Panc1 (cell line): ENCODE data around the gene COL4A1. TPM values are rescaled to one million over a fixed set of nuclear protein-coding genes. Genes with fewer than 3 reads are reported as not detected.

ENCODE experiments used
- ATAC-seq: fragments of 200-7000 bp; cut with Tn5 transposase; 2 replicates; pipeline ENCODE4 v1.9.1; 2020; ENCODE audit warnings: mild to moderate bottlenecking, moderate library complexity
- BruUV-seq: library from RNA; stranded (reverse); fragments of 400-500 nt; replicated peaks from 2 replicates; lab custom pipeline; 2021; lab: Mats Ljungman, UMichigan
- CTCF ChIA-PET: fragments of 300-600 bp; sonication (Branson Sonifier 250); formaldehyde crosslinking; loops from one replicate; lab custom pipeline; 2022; ENCODE audit warnings: antibody characterized with exemption; lab: Charles Lee
- POLR2A ChIA-PET: fragments of 300-600 bp; sonication (Branson Sonifier 250); formaldehyde crosslinking; loops from one replicate; lab custom pipeline; 2022; ENCODE audit warnings: antibody characterized with exemption; lab: Charles Lee
- DNase-seq: peaks from one replicate; pipeline ENCODE4 v3.0.0-alpha.2; 2010; ENCODE audit warnings: low read depth, low spot score
- H3K27ac ChIP-seq: 2 replicates; pipeline ENCODE4 v1.5.1; 2011; ENCODE audit warnings: mild to moderate bottlenecking, low read length, inconsistent platforms
- H3K27me3 ChIP-seq: fragments of 200-500 bp; sonication (Bioruptor generic); 2 replicates; pipeline ENCODE4 v1.6.0; 2014; ENCODE audit warnings: low read length, inconsistent platforms; ENCODE audit not compliant: control insufficient read depth, insufficient read depth
- H3K36me3 ChIP-seq: fragments of 200-500 bp; sonication (Bioruptor generic); 2 replicates; pipeline ENCODE4 v1.5.1; 2014; ENCODE audit warnings: inconsistent platforms, mild to moderate bottlenecking, low read length, moderate library complexity; ENCODE audit not compliant: control insufficient read depth, insufficient read depth
- H3K4me1 ChIP-seq: 2 replicates; pipeline ENCODE4 v1.5.1; 2011; ENCODE audit warnings: inconsistent platforms, mild to moderate bottlenecking, low read length, moderate library complexity; ENCODE audit not compliant: control insufficient read depth, insufficient read depth
- H3K4me3 ChIP-seq, 2 experiments: 2 replicates each; pipeline ENCODE4 v1.5.1; 2011 to 2012; ENCODE audit warnings: low read depth in 2 of 2, low read length in 2 of 2, mild to moderate bottlenecking in 2 of 2, inconsistent platforms in 1 of 2, moderate library complexity in 1 of 2
- H3K9me3 ChIP-seq: fragments of 200-500 bp; sonication (Bioruptor generic); 2 replicates; pipeline ENCODE4 v1.5.1; 2014; ENCODE audit warnings: low read depth, mild to moderate bottlenecking, inconsistent platforms, low read length, moderate library complexity; ENCODE audit not compliant: control insufficient read depth, insufficient read depth
- POLR2AphosphoS5 ChIP-seq: IDR thresholded peaks from 2 replicates; pipeline ENCODE4 v1.6.1; 2012; ENCODE audit warnings: mild to moderate bottlenecking, low read depth, low read length, moderate library complexity
- SIN3A ChIP-seq: IDR thresholded peaks from 2 replicates; pipeline ENCODE4 v1.6.1; 2012; ENCODE audit warnings: low read depth, mild to moderate bottlenecking, low read length, moderate library complexity, borderline replicate concordance; ENCODE audit not compliant: insufficient read depth
- TCF7L2 ChIP-seq: IDR thresholded peaks from 2 replicates; pipeline ENCODE4 v1.6.1; 2011; ENCODE audit warnings: mild to moderate bottlenecking, low read depth, low read length, inconsistent platforms
- in situ Hi-C: cut with HindIII; loops from 2 replicates; pipeline ENCODE4 v1.10.0; 2016; ENCODE audit warnings: low sequenced_read_pairs, low pct_unique_long_range_greater_than_20kb
- intact Hi-C: fragments of 100-400 bp; cut with micrococcal nuclease; formaldehyde crosslinking; loops from one replicate; pipeline ENCODE4 v1.10.0; 2022; ENCODE audit not compliant: unreplicated experiment
- total RNA-seq: library from RNA; stranded (reverse); gene quantifications from one replicate; pipeline ENCODE4 v1.2.1, GENCODE V29; 2021; ENCODE audit not compliant: unreplicated experiment
- TF ChIP-seq, protein P1 (sequence below), 2 experiments: IDR thresholded peaks; 2 replicates each; pipeline ENCODE4 v1.6.1; 2011 to 2012; ENCODE audit warnings: low read depth in 2 of 2, control low read depth in 1 of 2, low read length in 1 of 2, mild to moderate bottlenecking in 1 of 2, moderate library complexity in 1 of 2; ENCODE audit not compliant: insufficient read depth in 1 of 2
- TF ChIP-seq, protein P2 (sequence below): fragments of 450-650 bp; IDR thresholded peaks from 2 replicates; pipeline ENCODE4 v1.5.1; 2017; ENCODE audit warnings: mild to moderate bottlenecking

The COL4A1 gene
- total RNA-seq, 1 experiment from 2014 or later, result 1.1 TPM

DNA sequence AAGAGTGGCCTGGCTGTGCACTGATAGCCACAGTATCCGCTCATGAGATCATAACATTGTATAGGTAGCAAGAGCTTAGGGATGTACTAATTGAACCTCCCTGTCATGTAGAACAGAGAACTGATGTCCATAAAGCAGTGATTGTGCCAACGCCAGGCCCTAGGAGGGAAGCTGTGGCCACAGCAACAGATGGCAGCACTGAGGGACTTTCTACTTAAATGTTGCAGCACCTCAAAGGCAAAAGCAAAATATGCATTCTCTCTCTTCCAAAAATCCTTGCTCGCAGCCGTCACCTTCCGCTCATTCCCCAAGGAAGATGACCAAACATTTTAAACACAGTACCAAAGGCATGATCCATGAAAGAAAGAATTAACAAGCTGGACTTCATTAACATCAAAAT is 32.3 kb downstream of the COL4A1 start:
- intact Hi-C loops (no loop called here), in situ Hi-C loops (no loop called here)
- Histone ChIP-seq H3K27me3 (no peaks in the 10 kb centered on the region), H3K36me3 (no peaks in the 10 kb centered on the region), H3K27ac (no peak overlapping the region), H3K4me3 (no peak overlapping the region), H3K9me3 (no peaks in the 10 kb centered on the region), H3K4me1 (no peaks in the 10 kb centered on the region)
- no TSS peak for BruUV-seq
- TF ChIP-seq TCF7L2 (no peak), POLR2AphosphoS5 (no peak), SIN3A (no peak)
- TF ChIP-seq, protein P1, sequence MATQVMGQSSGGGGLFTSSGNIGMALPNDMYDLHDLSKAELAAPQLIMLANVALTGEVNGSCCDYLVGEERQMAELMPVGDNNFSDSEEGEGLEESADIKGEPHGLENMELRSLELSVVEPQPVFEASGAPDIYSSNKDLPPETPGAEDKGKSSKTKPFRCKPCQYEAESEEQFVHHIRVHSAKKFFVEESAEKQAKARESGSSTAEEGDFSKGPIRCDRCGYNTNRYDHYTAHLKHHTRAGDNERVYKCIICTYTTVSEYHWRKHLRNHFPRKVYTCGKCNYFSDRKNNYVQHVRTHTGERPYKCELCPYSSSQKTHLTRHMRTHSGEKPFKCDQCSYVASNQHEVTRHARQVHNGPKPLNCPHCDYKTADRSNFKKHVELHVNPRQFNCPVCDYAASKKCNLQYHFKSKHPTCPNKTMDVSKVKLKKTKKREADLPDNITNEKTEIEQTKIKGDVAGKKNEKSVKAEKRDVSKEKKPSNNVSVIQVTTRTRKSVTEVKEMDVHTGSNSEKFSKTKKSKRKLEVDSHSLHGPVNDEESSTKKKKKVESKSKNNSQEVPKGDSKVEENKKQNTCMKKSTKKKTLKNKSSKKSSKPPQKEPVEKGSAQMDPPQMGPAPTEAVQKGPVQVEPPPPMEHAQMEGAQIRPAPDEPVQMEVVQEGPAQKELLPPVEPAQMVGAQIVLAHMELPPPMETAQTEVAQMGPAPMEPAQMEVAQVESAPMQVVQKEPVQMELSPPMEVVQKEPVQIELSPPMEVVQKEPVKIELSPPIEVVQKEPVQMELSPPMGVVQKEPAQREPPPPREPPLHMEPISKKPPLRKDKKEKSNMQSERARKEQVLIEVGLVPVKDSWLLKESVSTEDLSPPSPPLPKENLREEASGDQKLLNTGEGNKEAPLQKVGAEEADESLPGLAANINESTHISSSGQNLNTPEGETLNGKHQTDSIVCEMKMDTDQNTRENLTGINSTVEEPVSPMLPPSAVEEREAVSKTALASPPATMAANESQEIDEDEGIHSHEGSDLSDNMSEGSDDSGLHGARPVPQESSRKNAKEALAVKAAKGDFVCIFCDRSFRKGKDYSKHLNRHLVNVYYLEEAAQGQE (IDR thresholded peaks at IDR 0.05; ENCODE audit: insufficient read depth in 1 of 2, low read depth in 2 of 2, low read length in 1 of 2), result no peak
- TF ChIP-seq, protein P2, sequence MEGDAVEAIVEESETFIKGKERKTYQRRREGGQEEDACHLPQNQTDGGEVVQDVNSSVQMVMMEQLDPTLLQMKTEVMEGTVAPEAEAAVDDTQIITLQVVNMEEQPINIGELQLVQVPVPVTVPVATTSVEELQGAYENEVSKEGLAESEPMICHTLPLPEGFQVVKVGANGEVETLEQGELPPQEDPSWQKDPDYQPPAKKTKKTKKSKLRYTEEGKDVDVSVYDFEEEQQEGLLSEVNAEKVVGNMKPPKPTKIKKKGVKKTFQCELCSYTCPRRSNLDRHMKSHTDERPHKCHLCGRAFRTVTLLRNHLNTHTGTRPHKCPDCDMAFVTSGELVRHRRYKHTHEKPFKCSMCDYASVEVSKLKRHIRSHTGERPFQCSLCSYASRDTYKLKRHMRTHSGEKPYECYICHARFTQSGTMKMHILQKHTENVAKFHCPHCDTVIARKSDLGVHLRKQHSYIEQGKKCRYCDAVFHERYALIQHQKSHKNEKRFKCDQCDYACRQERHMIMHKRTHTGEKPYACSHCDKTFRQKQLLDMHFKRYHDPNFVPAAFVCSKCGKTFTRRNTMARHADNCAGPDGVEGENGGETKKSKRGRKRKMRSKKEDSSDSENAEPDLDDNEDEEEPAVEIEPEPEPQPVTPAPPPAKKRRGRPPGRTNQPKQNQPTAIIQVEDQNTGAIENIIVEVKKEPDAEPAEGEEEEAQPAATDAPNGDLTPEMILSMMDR, result no peak
- ATAC-seq (no peak), DNase-seq (no peak)
- CTCF ChIA-PET, result no interaction called here
- POLR2A ChIA-PET, result no interaction called here

DNA sequence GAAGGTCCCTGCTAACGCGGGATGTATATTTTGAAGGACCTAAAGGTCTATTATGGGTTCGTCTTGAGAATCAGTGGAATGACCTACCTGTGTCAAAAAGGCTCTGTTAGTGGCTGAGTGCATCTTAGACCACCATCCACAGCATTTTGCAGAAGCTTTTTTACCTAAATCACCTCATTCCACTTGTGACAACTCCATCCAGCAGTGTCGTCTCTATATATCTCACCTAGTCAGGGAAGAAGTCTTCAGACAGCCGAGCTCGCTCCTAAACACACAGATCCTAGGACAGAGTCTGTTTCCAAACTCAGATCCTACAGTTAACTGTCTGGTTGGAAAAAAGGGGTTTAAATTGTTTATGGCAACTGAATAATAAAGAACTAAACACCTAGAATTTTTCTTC is 33.7 kb downstream of the COL4A1 start:
- CTCF ChIA-PET, result no interaction called here
- Histone ChIP-seq H3K4me3 (no peak overlapping the region), H3K27me3 (no peaks in the 10 kb centered on the region), H3K27ac (no peak overlapping the region), H3K4me1 (no peaks in the 10 kb centered on the region), H3K36me3 (no peaks in the 10 kb centered on the region), H3K9me3 (no peaks in the 10 kb centered on the region)
- DNase-seq, result no peak
- intact Hi-C loops, result no loop called here
- POLR2A ChIA-PET, result no interaction called here
- no TSS peak for BruUV-seq
- no peak for ATAC-seq
- TF ChIP-seq, protein P1 (IDR thresholded peaks at IDR 0.05; ENCODE audit: insufficient read depth in 1 of 2, low read depth in 2 of 2, low read length in 1 of 2), result no peak
- TF ChIP-seq TCF7L2 (no peak), POLR2AphosphoS5 (no peak), SIN3A (no peak)
- TF ChIP-seq, protein P2, result no peak
- in situ Hi-C loops, result no loop called here
